Sigmoid colon (tissue), 4 donors: Measurements from ENCODE around the gene SCUBE1.

Experiments
- EP300 ChIP-seq, 4 donors: sonication (generic); formaldehyde crosslinking; IDR thresholded peaks; one replicate each; pipeline ENCODE4 v1.6.1; 2017; ENCODE audit warnings: antibody characterized with exemption in 4 of 4
- POLR2A ChIP-seq, 2 donors: fragments of 450-650 bp; IDR thresholded peaks; one replicate each; pipeline ENCODE4 v1.6.1; 2016; ENCODE audit warnings: antibody characterized with exemption in 2 of 2, mild to moderate bottlenecking in 2 of 2, moderate library complexity in 2 of 2
- POLR2AphosphoS5 ChIP-seq, 4 donors: sonication (generic); formaldehyde crosslinking; IDR thresholded peaks; one replicate each; pipeline ENCODE4 v1.6.1; 2017; ENCODE audit warnings: antibody characterized with exemption in 4 of 4
- TF ChIP-seq, protein P1 (sequence below), 4 experiments: fragments of 450-650 bp in 3 of 4; fragments of 200-600 bp in 1 of 4; IDR thresholded peaks; one replicate each; pipeline ENCODE4 v1.5.1; 2016 to 2019; ENCODE audit warnings: antibody characterized with exemption in 4 of 4, mild to moderate bottlenecking in 3 of 4, moderate library complexity in 2 of 4

DNA sequence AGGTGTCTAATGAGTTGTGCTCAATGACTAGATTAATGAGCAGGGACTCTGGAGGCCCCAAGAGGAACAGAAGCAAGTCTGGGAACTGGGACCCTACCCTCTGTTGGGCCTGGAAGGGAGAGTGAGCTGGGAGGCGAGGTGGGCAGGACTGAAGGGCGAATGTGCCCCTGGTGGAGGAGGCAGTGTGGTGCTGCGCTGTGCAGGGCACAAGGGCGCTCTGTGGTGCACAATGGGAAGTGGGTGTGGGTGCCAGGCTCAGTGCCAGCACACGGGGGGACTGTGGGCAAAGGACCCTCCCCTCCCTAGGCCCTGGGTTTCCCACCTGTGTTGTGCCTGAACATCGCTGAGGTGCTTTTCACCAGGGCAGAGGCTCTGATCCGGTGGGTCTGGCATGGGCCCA lies 98.8 kb downstream of the SCUBE1 start:
- TF ChIP-seq EP300 (IDR thresholded peaks at IDR 0.05) (no peak), POLR2A (IDR thresholded peaks at IDR 0.05) (no peak), POLR2AphosphoS5 (IDR thresholded peaks at IDR 0.05) (no peak)
- TF ChIP-seq, protein P1, sequence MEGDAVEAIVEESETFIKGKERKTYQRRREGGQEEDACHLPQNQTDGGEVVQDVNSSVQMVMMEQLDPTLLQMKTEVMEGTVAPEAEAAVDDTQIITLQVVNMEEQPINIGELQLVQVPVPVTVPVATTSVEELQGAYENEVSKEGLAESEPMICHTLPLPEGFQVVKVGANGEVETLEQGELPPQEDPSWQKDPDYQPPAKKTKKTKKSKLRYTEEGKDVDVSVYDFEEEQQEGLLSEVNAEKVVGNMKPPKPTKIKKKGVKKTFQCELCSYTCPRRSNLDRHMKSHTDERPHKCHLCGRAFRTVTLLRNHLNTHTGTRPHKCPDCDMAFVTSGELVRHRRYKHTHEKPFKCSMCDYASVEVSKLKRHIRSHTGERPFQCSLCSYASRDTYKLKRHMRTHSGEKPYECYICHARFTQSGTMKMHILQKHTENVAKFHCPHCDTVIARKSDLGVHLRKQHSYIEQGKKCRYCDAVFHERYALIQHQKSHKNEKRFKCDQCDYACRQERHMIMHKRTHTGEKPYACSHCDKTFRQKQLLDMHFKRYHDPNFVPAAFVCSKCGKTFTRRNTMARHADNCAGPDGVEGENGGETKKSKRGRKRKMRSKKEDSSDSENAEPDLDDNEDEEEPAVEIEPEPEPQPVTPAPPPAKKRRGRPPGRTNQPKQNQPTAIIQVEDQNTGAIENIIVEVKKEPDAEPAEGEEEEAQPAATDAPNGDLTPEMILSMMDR (IDR thresholded peaks at IDR 0.05) = no peak
